NCI-H146 treated with DMSO at 0.1 percent for 48 hours (cell line): ENCODE measurements around the gene BRD1.

Experiments used
- DNase-seq: peaks from one replicate; lab custom pipeline; 2025; ENCODE audit not compliant: unreplicated experiment; lab: John Stamatoyannopoulos, UW

BRD1 gene

DNA sequence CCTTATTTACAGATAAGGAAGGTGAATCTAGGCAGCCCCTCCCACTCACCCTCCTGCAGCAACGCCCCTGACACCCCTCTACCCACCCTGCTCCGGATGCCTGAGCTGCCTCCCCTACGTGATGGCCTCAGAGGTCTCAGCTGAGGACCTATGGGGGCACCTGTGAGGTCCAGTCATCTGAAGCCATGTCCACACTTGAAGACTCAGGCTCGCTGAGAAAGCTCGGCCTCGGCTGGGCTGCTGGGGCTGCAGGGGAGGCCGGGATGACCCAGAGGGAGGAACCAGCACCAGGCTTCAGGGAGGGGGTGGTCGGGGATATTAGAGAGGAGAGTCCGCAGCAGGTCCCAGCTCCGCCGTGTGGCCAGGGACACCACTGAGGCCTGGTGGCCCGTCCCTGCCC lies 92.8 kb downstream of the BRD1 start:
- no peak for DNase-seq

DNA sequence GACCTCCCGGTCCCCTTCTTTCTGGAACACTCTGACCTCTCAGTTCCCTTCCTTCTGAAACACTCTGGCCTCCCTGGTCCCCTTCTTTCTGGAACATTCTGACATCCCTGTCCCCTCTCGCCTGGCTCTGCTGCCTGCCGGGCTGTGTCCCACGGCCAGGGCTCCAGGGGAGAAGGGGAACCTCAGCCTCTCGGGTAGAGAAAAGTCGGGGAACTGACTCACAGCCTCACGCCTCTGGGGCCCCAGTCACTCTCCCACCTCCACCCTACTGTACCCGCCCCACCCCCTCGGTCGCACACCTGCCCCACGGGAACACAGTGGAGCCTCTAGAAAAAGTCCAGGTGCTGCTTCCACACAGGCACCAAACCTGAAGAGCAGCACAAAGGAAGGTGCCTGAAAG lies 93.3 kb downstream of the BRD1 start:
- DNase-seq: no peak

DNA sequence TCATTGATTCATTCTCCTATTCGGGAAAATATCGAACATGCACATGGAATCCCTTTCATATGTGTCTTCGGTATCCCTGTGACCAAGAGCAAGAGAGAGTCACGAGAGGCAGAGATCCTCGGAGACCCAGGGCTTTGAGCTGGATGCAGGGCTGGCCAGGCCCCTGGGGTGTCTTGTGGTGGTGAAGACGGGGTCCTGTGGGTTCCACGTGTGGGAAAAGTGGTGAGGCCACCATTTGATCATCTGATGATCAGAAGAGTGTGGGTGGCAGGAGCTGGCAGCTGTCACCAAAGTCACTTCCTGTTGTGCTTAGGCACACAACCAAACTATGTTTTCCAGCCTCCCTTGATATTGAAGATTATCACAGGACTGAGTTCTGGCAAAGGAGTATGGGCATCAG lies 94.0 kb downstream of the BRD1 start:
- DNase-seq: no peak

DNA sequence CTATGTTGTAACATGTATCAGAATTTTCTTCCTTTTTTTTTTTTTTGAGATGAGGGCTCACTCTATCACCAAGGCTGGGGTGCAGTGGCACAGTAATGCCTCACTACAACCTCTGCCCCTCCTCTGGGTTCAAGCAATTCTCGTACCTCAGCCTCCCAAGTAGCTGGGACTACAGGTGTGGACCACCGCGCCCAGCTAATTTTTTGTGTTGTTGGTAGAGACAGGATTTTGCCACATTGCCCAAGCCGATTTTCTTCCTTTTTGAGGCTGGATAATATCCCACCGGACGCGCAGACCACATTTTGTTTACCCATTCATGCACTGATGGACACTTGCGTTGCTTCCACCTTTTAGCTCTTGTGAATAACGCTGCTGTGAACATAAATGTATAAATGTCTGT lies 97.0 kb downstream of the BRD1 start:
- DNase-seq: no peak

DNA sequence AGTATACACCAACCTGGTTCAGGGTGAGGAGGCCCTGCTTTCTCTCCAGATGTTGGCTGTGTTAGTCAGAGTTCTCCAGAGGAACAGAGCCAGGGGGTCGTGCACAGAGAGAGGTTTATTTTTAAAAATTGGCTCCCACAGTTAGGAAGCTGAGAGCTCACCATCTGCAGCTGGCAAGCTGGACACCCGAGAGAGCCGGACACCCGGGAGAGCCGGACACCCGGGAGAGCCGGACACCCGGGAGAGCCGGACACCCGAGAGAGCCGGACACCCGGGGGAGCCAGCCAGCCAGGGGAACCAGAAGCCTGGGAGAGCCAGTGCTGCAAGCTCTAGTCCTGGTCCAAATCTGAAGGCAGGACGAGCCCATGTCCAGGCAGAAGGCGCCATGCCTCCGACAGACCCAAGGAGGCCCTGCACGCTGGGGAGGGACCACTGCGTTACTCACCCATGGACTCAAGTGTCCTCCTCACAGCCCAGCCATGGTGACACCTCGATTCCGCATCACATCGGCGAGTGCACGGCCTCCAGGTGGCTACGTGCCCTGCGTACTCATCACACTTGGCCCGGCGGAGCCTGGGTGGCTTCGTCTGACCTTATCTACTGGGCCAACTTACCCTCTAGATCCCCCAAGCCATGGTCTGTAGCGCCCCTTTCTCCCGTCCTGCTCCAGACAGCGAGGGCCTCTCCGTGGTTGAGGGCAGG lies 99.0 kb downstream of the BRD1 start:
- DNase-seq: no peak

DNA sequence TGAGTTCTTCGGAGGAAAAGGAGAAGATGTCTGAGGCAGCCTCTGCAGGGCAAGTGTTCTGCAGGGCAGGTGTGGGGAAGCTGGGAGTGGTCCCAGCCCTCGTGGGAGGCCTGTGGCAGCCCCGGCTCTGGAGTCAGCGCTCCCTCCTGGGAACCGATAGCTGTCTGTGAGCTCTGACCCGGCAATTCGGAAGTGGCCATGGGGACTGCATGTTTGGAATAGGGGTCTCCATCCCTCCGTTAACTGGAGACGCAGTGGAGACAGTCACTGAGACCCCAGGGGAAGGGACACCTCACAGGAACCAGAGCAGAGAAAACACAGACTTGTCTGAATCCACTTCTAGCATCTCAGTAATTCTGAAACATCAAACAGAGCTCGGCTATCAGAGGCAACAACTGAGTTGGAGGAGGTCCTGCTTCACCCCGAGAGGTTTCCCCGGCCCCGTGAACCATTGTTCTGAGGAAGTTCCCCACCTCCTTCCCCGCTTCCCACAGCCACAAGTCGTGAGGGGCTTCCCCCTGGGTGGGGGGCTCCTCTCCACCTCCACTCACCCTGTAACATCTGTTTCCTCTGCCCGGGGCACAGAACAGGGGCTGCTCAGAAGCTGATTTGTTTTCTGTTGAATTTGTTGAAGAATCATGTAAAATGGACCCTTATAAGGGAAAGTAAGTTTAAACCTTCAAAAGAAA lies 99.6 kb downstream of the BRD1 start:
- no peak for DNase-seq

DNA sequence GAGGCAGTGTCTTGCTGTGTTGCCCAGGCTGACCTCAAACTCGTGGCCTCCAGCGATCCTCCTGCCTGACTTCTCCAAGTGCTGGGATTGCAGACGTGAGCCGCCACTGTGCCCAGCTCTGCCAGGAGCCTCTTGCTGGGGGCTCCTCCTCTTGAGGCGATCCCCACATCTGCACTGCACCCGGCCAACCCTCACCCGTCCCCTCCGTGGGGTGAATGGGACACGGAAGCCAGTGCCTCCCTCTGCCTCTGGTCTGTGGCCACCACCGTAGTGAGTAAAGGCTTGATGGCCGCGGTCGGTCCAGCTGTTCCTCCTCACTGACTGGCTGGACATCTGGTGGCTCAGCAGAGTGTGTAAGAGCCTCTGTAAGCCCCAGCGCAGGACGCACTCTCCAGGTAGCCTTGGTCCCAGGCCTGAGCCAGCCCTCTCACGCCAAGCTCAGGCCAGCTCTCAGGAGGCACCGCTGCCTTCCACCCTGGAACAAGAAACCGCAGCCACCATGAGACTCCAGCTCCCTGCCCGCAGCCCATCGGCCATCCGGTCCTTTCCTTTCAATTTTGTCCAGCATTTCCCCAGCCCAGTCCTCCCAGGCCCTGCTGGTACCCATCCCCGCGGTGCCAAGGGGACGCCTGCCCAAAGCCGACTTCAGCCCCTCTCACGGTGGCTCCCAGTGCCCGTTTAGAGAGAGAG lies 100.3 kb downstream of the BRD1 start:
- DNase-seq: no peak

DNA sequence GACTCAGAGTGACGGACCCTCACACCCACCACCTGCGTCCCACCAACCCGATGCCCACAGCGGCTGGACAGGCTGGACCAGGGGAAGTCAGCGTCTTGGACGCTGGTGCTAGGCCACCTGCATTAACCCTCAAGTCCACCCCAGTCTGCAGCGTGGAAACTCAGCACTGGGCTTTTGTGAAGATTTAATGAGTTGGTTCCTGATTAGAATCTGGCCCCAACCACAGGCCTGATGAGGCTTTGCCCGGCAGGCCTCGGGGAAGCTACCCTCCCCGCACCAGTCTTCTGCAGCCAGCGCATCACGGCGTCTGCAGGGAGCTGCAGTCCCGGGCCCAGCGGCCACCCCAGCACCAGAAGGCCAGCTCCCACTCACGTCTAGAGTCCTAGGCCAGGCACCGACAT lies 101.0 kb downstream of the BRD1 start:
- DNase-seq: no peak

DNA sequence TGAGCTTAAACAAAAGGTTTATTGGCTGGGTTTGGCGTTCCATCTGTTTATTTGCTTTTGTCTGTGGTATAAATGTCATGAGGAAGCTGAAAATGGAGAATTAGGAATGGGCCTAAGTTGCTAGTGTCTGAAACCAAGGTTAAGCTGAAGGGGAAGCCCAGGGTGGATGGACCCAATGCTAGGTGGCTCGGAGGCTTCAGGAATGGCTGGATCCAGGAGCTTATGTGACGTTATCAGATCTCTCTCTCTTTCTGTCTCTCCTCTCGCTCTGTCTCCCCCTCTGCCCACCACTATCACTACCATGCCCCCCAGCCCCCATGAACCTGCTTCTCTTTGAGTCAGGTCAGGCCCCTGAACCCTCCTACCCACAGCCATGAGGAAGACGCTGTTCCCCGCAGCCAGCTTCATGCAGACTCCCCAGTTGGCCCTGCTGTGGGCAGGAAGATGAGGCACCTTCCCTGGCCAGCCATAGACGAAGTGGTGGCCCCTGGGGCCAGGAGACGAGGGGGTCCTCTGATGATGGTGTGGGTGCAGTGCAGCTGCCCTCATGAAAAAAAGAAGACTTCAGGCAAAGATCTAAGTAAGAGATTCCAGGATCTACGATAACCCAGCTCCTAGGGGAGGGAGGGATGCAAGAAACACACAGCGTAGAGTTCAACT lies 101.5 kb downstream of the BRD1 start:
- no peak for DNase-seq

DNA sequence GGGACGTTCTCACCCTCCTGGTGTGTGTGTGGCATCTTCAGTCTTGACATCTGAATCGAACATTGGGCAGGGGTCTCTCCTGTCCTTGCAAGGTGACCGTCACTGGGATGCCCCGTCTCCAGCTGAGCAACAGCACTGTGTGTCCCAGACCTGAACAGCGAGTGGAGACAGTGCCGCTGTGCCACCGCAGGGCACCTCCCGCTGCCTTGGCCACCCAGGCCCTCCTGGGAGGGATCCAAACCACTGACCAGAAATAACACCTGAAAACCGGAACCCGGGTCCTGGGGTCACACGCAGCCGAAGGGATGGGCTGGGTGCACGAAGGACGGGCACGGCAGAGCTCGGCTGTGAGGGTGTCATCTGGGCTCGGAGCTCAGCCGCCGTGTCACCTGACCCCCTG lies 102.2 kb downstream of the BRD1 start:
- no peak for DNase-seq

DNA sequence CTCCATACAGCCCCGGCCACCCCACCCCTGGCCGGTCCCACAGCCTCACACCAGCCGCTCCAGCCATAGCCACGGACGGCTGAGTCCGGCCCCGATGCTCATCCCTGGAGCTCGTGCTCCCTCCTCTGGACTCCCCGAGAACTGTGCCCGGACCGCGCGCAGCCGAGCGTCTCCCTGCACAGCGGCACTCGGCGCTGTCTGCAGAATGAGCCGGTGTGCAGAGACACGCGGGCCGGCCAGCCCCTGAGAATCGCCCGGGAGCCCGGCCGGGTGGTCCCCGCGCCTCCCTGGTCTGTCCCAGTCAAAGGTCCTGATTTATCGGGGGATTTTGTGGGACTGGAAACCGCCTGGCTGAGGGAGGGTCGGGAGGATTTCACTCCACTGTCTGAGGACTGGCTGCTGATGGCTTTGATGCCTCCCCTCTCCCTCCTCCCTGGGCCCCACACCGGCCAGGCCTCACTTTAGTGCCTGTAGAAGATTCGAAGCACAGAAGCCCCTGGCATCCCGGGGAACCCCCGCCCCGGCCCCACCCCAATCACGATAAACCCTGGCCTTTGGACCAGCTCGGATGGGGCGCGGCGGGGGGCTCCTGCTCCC lies 102.7 kb downstream of the BRD1 start:
- peak; percentile 33 for DNase-seq

DNA sequence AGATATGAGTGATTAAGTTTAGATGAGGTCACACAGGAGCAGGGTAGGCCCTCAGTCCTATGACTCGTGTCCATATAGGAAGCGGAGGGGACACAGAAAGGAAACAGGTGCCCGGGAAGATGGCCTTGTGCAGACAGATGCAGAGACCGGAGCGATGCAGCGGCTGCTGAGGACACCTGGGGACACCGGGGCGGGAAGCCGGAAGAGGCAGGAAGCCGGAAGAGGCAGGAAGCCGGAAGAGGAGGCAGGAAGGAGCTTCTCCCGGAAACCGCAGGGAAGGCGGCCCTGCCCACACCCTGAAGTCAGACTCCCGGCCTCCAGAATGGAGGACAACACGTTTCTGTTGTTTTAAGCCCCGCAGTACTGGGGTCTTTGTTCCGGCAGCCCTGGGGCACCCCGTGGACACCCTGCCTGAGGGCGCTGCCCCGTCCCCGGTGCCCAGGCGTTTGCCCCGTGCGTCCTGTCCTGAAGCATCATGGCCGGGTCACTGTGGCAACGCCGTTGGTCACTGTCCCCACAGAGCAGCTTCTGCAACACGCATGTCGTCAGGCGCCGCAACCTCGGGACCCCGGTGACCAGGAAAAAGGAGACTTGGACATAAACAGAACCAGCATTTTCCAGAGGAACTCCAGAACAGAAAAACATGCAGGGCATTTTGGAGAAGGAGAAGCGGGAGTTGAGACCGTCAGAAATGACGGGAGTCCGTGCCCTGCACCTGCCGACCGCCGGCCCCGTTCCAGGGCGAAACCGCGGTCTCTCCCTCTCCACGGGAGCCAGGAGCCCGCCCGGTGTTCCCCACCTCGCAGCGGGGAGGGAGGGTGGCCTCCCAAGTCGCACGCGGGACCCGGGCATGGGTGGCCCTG lies 103.4 kb downstream of the BRD1 start:
- no peak for DNase-seq

DNA sequence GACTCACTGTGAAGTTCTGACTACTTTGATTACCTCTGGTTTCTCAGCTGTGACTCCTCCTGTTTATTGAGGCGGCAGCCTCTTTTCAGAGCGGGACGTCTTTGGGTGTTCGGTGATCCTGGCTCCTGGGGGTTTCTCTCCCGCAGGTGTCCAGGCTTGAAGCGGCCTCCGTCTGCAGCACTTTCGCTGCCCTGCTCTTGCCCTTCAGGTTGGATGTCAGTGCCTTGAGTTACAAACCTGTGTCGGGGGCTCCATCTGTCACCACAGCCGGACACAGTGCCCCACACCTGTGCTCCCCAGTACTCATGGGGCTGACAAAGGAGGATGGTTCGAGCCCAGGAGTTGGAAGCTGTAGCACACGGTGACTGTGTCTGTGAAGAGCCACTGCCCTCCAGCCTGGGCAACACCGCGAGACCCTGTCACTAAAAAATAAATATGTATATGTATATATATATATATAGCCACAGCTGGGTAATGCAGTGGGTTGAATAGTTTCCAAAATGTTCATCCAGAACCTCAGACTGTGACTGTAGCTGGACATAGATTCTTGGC lies 104.1 kb downstream of the BRD1 start:
- no peak for DNase-seq
